Stimulated activated CD4-positive, alpha-beta T cell treated with anti-CD3 and anti-CD28 coated beads, Interleukin-4, amount 100 ng/mL, for 24 hours (primary cell): ENCODE data around the gene RGS16.

ENCODE experiments used
- DNase-seq: peaks from one replicate; pipeline ENCODE4 v3.0.0-alpha.2; 2020

Gene RGS16

GRCh38 chr1:182607566-182607965, 3.4 kb upstream of the RGS16 start:
- no peak for DNase-seq

DNA sequence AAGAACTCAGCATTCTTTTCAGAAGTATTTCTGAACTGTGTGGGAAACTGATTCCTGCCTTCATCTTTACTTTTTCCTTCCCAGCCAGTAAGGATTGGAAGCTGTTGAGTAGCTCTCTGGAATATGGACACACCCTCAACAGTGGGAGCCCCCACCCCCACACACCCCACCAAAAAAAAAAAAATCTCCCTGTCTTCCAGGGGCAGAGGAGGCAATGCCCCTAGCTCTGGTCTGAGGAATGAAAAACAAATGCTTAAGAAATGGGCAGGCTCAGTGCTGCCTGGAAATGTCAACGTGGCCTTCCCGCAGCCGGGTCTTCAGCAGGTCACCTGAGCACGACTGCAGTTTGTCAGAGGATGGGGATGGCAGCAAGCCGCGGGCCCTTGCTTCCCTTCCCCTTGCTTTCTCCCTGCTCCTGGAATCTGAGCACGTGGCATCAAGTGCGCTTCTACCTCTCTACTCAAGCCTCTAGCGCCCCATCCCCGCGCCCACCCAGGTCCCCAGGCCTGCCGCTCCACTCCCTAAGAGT, 479 bp downstream of the RGS16 start:
- no peak for DNase-seq

DNA sequence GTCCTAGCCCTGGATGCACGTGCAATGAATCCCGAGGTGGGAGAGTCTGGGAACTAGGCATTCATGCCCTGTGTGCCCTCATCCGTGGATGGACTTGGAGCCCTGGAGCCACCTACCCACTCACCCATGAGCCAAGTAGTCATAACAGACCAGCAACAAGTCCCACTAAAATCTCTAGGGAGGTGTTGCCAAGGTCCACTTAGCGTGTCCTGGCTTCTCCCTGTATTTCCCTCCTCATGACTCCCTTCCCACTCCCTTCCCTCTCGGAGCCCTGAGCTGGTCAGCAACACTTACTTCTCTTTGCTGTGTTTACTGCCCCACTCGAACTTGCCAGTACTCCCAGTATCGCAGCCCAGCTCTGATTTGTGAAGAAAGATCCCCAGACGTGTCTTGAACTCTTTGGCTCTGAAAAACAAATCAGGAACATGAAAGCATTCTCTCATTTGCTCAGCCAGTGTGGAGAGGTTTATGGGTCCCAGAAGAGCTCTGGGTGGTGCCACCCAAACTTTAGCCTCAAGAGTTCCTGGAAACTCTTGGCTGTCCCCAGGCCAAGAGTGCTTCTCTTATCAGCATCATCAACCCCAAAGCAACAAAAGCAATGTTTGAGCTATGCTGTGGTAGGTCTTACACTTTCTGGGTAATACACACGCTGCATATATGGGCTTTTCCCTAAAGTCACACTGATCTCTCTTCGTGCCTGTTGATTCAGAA, 1.1 kb downstream of the RGS16 start:
- peak; percentile 24 for DNase-seq

GRCh38 chr1:182601913-182602312, 2.3 kb downstream of the RGS16 start:
- no peak for DNase-seq

DNA sequence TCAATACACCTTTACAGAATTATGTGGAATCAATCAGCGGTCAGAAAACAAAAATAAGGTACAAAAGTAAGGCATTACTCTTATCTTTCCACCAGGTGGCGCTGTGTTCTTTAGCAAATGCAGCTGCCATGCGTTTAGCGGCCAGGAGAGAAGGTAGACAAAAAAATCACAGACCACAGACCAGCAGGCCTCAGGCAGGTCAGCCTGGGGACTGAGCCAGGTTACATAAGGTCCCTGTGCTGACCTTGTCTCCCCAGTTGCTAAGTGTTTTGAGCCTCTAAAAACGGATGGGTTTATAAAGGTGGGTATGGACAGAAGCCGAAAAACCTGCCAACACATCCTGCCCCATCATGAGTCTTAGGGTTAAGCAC, 2.8 kb downstream of the RGS16 start:
- peak; percentile 80 for DNase-seq

GRCh38 chr1:182600745-182601415, 3.3 kb downstream of the RGS16 start:
- no peak for DNase-seq

- no peak for DNase-seq
Measured at GRCh38 chr1:182600036-182600713, 4.0 kb downstream of the RGS16 start.

DNA sequence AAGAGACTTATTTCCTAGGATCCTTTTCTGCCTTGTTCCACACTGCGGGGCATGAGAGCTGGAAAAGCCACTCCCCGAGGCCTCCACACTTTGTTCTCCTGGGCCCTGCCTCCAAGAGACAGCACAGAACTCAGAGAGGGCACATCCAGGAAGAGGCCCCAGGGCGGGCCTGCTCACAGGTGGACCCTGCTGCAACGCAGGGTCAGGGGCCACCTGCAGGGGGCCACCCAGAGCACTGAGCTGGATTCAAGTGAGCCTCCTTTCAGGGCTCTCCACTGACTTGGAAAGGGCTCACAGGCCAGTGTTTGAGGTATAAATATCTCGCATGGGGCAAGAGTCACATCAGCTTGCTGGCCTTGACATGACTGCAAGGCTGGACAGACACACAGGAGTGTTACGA, 4.8 kb downstream of the RGS16 start:
- no peak for DNase-seq

DNA sequence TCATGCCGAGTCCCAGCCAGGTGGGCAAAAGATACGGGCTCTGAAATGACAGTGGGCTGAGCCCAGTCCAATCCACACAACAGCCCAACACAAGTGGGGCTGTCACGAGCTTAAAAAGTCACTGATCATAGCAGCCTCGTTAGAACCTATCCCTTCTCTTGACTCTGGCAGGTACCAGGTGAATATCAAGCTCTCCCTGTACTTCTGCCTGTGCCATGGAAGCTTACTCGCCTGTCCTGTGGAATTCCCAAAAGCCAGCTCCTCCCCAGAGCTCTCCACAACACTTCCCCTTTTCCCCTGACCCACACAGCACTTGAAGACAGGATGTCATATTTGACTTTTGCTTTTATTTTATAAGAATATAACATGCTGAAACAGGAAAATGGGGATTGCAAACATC, 5.9 kb downstream of the RGS16 start:
- DNase-seq: no peak

DNA sequence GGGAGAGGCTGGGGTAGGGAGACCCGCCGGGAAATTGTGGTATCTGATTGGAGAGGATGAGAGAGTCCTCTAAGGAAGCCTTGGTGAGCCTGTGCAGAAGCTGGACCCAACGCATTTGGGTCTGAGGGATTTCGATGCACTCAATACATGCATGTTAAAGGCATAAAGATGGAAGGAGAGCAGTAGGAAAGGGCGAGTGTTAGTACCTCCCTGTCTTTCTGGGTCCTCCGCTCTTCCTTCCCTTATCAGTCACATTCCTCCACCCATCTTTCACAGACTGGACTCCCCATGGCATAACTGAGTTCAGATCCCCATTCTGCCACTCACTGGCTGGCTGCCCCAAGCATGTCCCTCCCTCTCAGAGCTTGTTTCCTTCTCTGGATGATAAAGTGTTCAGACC, 7.3 kb downstream of the RGS16 start:
- DNase-seq: no peak

DNA sequence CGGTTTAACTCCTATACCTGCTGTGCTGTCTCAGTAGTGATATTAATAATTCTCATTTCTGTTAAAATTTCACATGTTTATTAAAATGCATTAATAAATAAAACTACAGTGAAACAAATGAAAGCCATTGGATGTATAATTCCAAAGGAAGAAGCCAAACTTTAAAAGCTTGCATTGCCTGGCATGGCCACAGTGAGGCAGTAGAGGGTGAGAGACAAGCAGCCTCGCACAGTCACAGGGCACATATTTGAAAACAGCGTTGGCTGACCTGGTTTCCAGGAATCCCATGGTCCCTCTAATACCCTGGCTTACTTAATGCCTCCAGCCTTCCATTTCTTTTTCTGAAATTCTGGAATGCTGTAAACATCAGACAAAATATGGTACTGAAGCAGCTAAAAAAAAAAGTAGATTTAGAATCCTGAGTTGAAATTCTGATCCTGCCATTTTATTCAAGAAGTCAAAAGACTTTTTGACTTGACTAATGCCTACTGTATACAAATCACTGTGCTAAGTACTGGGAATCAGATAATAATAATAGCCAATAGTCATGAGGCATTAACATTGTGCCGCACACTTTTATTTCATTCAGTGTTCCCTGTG, 8.4 kb downstream of the RGS16 start:
- DNase-seq: peak; percentile 76

GRCh38 chr1:182589931-182590330, 14.3 kb downstream of the RGS16 start:
- no peak for DNase-seq

DNA sequence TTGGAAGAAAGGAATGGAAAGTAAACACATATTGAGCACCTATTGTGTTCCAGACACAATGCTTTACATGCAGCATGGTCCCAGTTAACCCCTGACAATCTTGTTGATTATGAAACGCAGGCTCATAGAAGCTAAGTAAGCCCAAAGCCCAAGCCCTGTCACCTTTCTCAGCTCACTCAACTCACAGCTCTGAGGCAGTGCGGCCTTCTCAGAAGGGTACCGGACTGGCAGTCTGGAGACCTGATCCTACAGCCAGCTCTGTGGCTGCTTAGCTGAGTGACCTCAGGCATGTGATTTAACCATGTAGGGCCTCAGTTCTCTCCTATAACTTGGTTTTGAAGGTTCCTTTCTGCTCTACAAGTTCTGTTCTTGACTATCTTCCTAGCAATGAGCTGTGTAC, 14.7 kb downstream of the RGS16 start:
- DNase-seq: no peak

DNA sequence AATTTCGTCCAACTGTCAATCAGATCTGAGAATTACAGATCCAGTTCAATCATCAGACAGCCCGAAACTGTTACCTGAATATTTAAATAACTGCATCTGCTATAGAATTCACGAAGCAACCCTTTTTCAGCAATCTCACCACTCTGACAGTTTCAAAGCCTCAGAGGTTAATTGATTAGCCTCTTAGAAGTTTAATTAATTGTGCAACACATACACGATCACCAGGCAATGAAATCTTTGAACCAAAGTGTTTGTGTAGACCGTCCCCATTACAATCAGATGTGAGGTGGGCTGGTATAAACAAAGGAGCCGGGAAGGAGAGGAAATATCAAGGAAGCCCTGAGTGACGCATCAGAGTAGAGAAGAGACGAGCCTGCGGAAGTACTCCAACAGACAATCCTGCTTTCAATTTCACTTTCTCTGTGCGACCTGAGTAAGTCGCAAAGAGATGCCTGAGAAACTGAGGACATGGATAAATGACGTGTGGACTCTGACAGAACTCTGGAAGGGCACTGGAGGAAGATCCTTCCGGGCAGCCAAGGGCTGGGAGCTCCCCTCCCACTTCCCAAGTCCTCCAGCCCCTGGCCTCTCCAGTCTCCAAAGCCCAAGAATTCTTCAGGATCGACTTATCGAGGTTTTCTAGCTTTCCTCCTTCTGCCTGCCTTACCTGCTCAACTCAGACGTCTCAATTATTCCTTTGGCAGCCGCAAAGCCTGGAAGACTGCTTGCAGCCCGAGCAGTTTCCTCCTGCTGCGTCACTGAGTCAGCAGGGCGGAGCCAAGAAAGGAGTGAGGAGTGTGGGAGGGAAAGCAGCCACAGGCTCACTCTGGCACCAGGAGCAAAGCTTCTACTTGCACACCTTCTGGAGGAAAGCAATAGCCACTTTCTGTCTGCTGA, 15.4 kb downstream of the RGS16 start, which contains the start of gene RNASEL:
Gene RNASEL (minus strand): TSS at position 757 of the 897 bp plus-strand sequence. CDS start 2,450 bp downstream, outside the sequence.
- peak; percentile 63 for DNase-seq

DNA sequence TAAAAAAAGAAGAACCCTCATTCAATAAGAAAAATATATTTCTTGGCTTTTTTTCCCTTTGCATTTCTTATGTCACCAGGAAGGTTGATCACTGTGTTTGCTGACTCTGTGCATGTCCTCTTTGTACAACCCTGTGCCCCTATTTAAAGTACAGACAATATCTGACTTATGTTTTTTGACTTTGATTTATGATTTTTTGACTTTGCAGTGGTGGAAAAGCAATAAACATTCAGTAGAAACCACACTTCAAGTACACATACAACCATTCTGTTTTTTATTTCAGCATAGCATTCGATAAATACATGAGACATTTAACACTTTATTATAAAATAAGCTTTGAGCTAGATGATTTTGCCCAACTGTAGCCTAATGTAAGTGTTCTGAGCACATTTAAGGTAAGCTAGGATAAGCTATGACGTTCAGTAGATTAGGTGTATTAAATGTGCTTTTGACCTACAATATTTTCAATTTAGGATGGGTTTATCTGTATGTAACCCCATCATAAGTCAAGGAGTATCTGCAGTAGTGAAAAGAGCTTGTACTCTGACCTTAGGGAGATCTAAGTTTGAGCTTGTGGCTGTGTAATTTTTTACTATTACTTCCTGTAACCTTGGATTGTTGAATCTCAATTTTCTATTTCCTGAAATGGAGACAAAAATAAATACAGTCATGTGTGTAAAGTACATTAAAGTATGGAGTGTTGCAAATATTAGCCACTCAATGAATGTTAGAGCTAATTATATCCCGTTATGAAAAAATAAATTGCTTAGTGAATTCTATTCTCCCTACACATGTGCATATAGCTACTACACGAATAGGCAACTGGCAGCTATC, 16.3 kb downstream of the RGS16 start:
- DNase-seq: no peak

GRCh38 chr1:182587093-182587492, 17.1 kb downstream of the RGS16 start:
- DNase-seq: no peak

- DNase-seq: no peak
Measured at GRCh38 chr1:182586380-182586779, 17.8 kb downstream of the RGS16 start.

- no peak for DNase-seq
Measured at GRCh38 chr1:182584746-182585145, 19.4 kb downstream of the RGS16 start.

DNA sequence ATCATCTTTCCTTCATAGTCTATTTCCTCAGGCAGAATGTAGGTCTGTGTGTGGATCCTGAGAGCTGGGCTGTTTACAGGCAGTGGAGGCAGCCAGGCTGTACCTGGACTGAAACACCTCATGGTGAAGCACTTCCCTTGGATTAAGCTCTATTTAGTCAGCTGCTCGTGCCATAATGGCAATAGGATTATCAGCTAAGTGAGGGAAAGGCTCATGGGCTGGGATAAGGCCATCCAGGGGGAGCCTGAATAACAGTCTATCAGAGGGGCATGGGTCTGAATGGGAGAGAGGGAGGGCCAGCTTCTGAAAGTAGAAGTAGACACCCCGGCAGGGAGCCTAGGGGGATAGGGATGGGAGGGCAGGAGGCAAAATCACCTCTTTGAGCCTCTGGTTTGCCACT, 23.5 kb downstream of the RGS16 start:
- DNase-seq: no peak

- no peak for DNase-seq
Measured at GRCh38 chr1:182575540-182576149, 28.5 kb downstream of the RGS16 start.

- no peak for DNase-seq
Measured at GRCh38 chr1:182574156-182574555, 30.0 kb downstream of the RGS16 start.
